ENCODE results near the gene IFNG-AS1. TPM values are rescaled to one million over a fixed set of nuclear protein-coding genes. Genes with fewer than 3 reads are reported as not detected.

Gene IFNG-AS1
- total and polyA plus RNA-seq, 12 donors: 0.13 to 1.7 (median 0.46) TPM; not detected in 4

GRCh38 chr12:67968725-67969124 is 20.5 kb upstream of the IFNG-AS1 start:
- DNase-seq (no peak), ATAC-seq (no peak)
- Histone ChIP-seq H3K9me3 (no peaks in the 10 kb centered on the region), H3K27me3 (no peaks in the 10 kb centered on the region), H3K36me3 (no peaks in the 10 kb centered on the region), H3K4me1 (peaks cover 0 to 9% (median 0%) of the 10 kb centered on the region in 9 donors), H3K27ac (no peak overlapping the region), H3K4me3 (no peak overlapping the region)
- TF ChIP-seq CTCF (IDR thresholded peaks at IDR 0.05): no peak
- intact Hi-C loops (cut with DNase I): no loop called here
- WGBS, 2 donors: 63 to 76% methylated on average over 4 of the region's 4 CpGs

- no peaks in the 10 kb centered on the region for H3K27me3 ChIP-seq
- H3K4me3 ChIP-seq: no peak overlapping the region
- peaks cover 0 to 9% (median 0%) of the 10 kb centered on the region in 9 donors for H3K4me1 ChIP-seq
- TF ChIP-seq CTCF (IDR thresholded peaks at IDR 0.05): no peak
- DNase-seq (no peak), ATAC-seq (peak in 2 of 8 donors; percentile 9 to 33)
- intact Hi-C loops (cut with DNase I): no loop called here
- H3K9me3 ChIP-seq: peaks cover 0 to under 1% (median 0%) of the 10 kb centered on the region in 11 donors
- WGBS, 2 donors: 34 to 46% methylated on average over 4 of the region's 4 CpGs
- no peak overlapping the region for H3K27ac ChIP-seq
- no peaks in the 10 kb centered on the region for H3K36me3 ChIP-seq
Measured at GRCh38 chr12:67969134-67969802, 20.0 kb upstream of the IFNG-AS1 start.

GRCh38 chr12:67977668-67978067 is 11.6 kb upstream of the IFNG-AS1 start:
- H3K9me3 ChIP-seq: peaks cover 0 to 7% (median 0%) of the 10 kb centered on the region in 11 donors
- ATAC-seq (peak in 2 of 8 donors; percentile 47 to 51), DNase-seq (no peak)
- H3K4me1 ChIP-seq: no peaks in the 10 kb centered on the region
- no peaks in the 10 kb centered on the region for H3K27me3 ChIP-seq
- TF ChIP-seq CTCF (IDR thresholded peaks at IDR 0.05): peak in 3 of 9 donors; percentile 13 to 21 (median 21)
- 61 to 85% methylated on average over 1 of the region's 1 CpG for WGBS, 2 donors
- intact Hi-C loops (cut with DNase I): no loop called here
- H3K27ac ChIP-seq: no peak overlapping the region
- H3K4me3 ChIP-seq: no peak overlapping the region
- H3K36me3 ChIP-seq: no peaks in the 10 kb centered on the region

- DNase-seq: no peak
- 93 to 97% methylated on average over 1 of the region's 1 CpG for WGBS, 2 donors
Measured at GRCh38 chr12:67980391-67980790, 8.9 kb upstream of the IFNG-AS1 start.

More at GRCh38 chr12:67980391-67980790, 8.9 kb upstream of the IFNG-AS1 start:
- no peak overlapping the region for H3K4me3 ChIP-seq
- H3K36me3 ChIP-seq: no peaks in the 10 kb centered on the region
- no peak overlapping the region for H3K27ac ChIP-seq
- intact Hi-C loops (cut with DNase I): no loop called here
- no peaks in the 10 kb centered on the region for H3K27me3 ChIP-seq
- ATAC-seq: no peak
- H3K9me3 ChIP-seq: no peaks in the 10 kb centered on the region
- H3K4me1 ChIP-seq: no peaks in the 10 kb centered on the region
- TF ChIP-seq CTCF (IDR thresholded peaks at IDR 0.05): no peak

All from heart right ventricle (tissue), 16 donors.